Small intestine (tissue), 7 donors: ENCODE results near the gene PEMT. TPM values are rescaled to one million over a fixed set of nuclear protein-coding genes. Genes with fewer than 3 reads are reported as not detected.

Source experiments
- DNase-seq, 2 donors: peaks; one replicate each; pipeline versions ENCODE4 v3.0.0 to v3.0.0-alpha.2; 2013
- FAIRE-seq: peaks from 2 replicates; lab custom pipeline; 2012; peaks lifted over from hg19 to GRCh38; lab: Jason Lieb, UNC
- H3K27ac ChIP-seq, 3 donors: one replicate each; pipeline ENCODE4 v1.5.1; 2013; ENCODE audit warnings: low read length in 2 of 3, mild to moderate bottlenecking in 2 of 3, control low read depth in 1 of 3, inconsistent platforms in 1 of 3, low read depth in 1 of 3, moderate library complexity in 1 of 3
- H3K27me3 ChIP-seq, 3 donors: one replicate each; pipeline ENCODE4 v1.6.1; 2013; ENCODE audit warnings: low read length in 3 of 3, inconsistent platforms in 1 of 3; ENCODE audit not compliant: control insufficient read depth in 3 of 3, insufficient read depth in 3 of 3
- H3K36me3 ChIP-seq, 3 donors: one replicate each; pipeline ENCODE4 v1.6.1; 2013; ENCODE audit warnings: low read length in 3 of 3, inconsistent platforms in 1 of 3, low read depth in 1 of 3, mild to moderate bottlenecking in 1 of 3, moderate library complexity in 1 of 3; ENCODE audit not compliant: control insufficient read depth in 3 of 3, insufficient read depth in 2 of 3
- H3K4me1 ChIP-seq, 3 donors: one replicate each; pipeline ENCODE4 v1.6.1; 2013; ENCODE audit warnings: low read length in 2 of 3, inconsistent platforms in 1 of 3, low read depth in 1 of 3, mild to moderate bottlenecking in 1 of 3, moderate library complexity in 1 of 3; ENCODE audit not compliant: control insufficient read depth in 3 of 3, insufficient read depth in 2 of 3
- H3K4me3 ChIP-seq, 3 donors: one replicate each; pipeline ENCODE4 v1.5.1; 2013; ENCODE audit warnings: low read length in 3 of 3, control low read depth in 1 of 3, inconsistent platforms in 1 of 3, low read depth in 1 of 3, mild to moderate bottlenecking in 1 of 3, moderate library complexity in 1 of 3
- H3K9me3 ChIP-seq, 2 donors: one replicate each; pipeline ENCODE4 v1.6.1; 2013; ENCODE audit warnings: low read depth in 1 of 2, low read length in 1 of 2; ENCODE audit not compliant: control insufficient read depth in 2 of 2, insufficient read depth in 1 of 2
- WGBS, 3 donors: extraction: QIAGEN DNeasy Blood & Tissue Kit; methylation state at CpG; one replicate each; pipeline ENCODE4 v1.1.7; 2013; 5-methylcytosine and 5-hydroxymethylcytosine counted together
- polyA plus RNA-seq, 4 donors: library from polyadenylated mRNA; stranded (reverse) in 3 of 4; unstranded in 1 of 4; fragments of 200-250 nt in 3 of 4; fragments of 120-200 nt in 1 of 4; gene quantifications; one replicate each; pipeline versions ENCODE4 v1.2.1 to v1.2.3, GENCODE V29; 2013
- donor health status: healthy with polysubstance abuse.
- donor health status: control.
- donor health status: control.
- donor health status: Bipolar disorder and iron deficiency.
- donor health status: healthy.

The PEMT gene
- polyA plus RNA-seq, 4 donors, result 23.0 to 42.0 (median 32.8) TPM

- Histone ChIP-seq H3K4me1 (peaks cover 0 to 31% (median 5%) of the 10 kb centered on the region in 3 donors), H3K36me3 (peaks cover 0 to 19% (median 0%) of the 10 kb centered on the region in 3 donors), H3K4me3 (no peak overlapping the region), H3K27ac (peak overlapping the region in 2 of 3 donors; percentile 39 to 75), H3K27me3 (no peaks in the 10 kb centered on the region), H3K9me3 (no peaks in the 10 kb centered on the region)
- DNase-seq (peak; percentile 81 to 82), FAIRE-seq (no peak)
- WGBS, 3 donors, result 59 to 75% (median 70%) methylated on average over 8 of the region's 8 CpGs
Measured at GRCh38 chr17:17580662-17581470, 10.6 kb downstream of the PEMT start.

GRCh38 chr17:17579691-17580090 is 11.8 kb downstream of the PEMT start:
- H3K27ac ChIP-seq, result no peak overlapping the region
- WGBS, 3 donors, result 84 to 88% (median 84%) methylated on average over 8 of the region's 8 CpGs
- H3K4me1 ChIP-seq, result peaks cover 0 to 41% (median 5%) of the 10 kb centered on the region in 3 donors
- no peak overlapping the region for H3K4me3 ChIP-seq
- H3K9me3 ChIP-seq, result no peaks in the 10 kb centered on the region
- peaks cover 0 to 28% (median 0%) of the 10 kb centered on the region in 3 donors for H3K36me3 ChIP-seq
- H3K27me3 ChIP-seq, result no peaks in the 10 kb centered on the region
- no peak for DNase-seq
- no peak for FAIRE-seq

DNA sequence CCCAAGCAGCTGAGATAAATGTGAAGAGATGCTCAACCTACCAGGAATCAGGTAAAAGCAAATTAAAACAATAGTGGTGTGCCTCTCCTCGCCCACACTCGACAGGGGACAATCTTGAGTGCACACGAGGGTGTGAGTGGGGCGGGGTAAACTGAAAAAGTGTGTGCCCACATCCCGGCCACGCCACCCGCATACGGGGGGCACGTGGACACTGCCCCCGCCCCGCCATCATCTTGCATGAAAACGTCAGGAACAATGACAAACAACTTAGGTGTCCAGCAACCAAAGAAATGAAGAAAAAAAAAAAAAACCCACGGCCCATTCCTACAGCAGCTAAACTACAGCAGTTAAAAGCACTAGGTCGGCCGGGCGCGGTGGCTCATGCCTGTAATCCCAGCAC is 14.1 kb downstream of the PEMT start:
- peaks cover 0 to 32% (median 0%) of the 10 kb centered on the region in 3 donors for H3K36me3 ChIP-seq
- H3K27ac ChIP-seq, result no peak overlapping the region
- H3K4me1 ChIP-seq, result peaks cover 0 to 41% (median 5%) of the 10 kb centered on the region in 3 donors
- WGBS, 3 donors, result 85 to 90% (median 89%) methylated on average over 17 of the region's 17 CpGs
- FAIRE-seq (no peak), DNase-seq (no peak)
- no peaks in the 10 kb centered on the region for H3K27me3 ChIP-seq
- no peak overlapping the region for H3K4me3 ChIP-seq
- no peaks in the 10 kb centered on the region for H3K9me3 ChIP-seq

GRCh38 chr17:17576772-17577234 is 14.7 kb downstream of the PEMT start:
- FAIRE-seq (no peak), DNase-seq (no peak)
- H3K4me3 ChIP-seq, result no peak overlapping the region
- H3K9me3 ChIP-seq, result no peaks in the 10 kb centered on the region
- H3K27ac ChIP-seq, result no peak overlapping the region
- H3K4me1 ChIP-seq, result peaks cover 0 to 43% (median 5%) of the 10 kb centered on the region in 3 donors
- no peaks in the 10 kb centered on the region for H3K27me3 ChIP-seq
- peaks cover 0 to 37% (median 0%) of the 10 kb centered on the region in 3 donors for H3K36me3 ChIP-seq
- 91 to 97% (median 95%) methylated on average over 13 of the region's 13 CpGs for WGBS, 3 donors

DNA sequence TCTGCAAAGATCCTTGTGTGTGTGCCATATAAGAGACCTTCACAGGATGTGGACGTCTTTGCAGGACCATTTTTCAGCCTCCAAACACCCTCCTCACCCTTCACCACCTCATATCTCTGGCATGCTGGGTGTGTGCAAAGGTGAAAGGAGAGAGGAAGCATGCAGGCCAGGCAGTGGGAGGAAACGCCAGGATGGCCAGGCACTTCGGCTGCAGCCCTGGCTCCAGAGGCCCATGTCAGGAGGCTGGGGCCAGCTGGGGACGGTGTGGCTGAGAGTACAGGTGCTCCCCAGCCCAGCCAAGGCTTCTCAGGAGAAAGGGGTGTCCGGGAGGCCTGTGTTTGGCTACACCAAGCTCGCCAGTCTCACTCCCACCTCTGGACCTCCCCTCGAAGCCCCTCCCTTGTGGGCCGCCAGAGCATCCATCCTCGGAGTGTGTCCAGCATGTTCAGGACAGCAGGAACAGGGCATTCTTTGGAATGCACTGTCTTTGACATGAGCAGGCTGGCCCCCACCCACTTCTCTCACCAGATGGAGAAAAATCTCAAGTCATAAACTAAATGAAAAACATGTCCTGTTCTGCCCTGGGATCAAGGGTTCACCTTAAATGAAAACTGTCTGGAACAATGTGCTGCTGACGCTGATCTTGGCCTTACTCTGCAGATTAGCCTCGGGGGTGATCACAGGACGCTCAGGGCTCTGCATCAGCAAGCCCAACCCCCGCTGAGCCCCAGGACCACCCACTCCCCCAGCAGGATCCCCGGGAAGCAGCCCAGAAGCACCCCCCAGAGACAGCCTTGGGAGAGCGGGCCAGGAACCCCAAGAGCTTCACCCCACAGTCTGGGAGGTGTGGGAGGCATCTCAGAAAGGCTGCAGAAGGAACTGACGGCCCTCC is 15.9 kb downstream of the PEMT start:
- FAIRE-seq (no peak), DNase-seq (peak; percentile 61 to 74)
- Histone ChIP-seq H3K4me1 (peaks cover 0 to 44% (median 5%) of the 10 kb centered on the region in 3 donors), H3K27me3 (no peaks in the 10 kb centered on the region), H3K4me3 (no peak overlapping the region), H3K27ac (peak overlapping the region in 2 of 3 donors; percentile 61 to 72), H3K36me3 (peaks cover 0 to 38% (median 0%) of the 10 kb centered on the region in 3 donors), H3K9me3 (no peaks in the 10 kb centered on the region)
- WGBS, 3 donors, result 31 to 70% (median 55%) methylated on average over 16 of the region's 16 CpGs

DNA sequence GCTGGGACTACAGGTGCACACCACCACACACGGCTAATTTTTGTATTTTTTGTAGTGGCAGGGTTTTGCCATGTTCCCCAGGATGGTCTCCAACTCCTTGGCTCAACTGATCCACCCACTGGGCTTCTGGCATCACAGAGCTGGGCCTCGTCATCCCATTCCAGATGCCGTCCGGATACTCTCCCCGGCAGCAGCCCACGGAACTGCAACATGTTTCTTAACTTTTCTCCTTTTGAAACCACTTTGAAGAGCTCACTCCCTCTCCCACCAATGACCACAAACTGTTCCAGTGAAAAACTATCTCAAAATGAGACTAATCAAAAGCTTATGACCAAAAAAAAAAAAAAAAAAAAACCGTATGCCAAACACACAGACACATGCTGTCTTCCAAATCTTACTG is 17.6 kb downstream of the PEMT start:
- no peak overlapping the region for H3K4me3 ChIP-seq
- DNase-seq (no peak), FAIRE-seq (no peak)
- H3K4me1 ChIP-seq, result peaks cover 0 to 53% (median 8%) of the 10 kb centered on the region in 3 donors
- H3K27ac ChIP-seq, result no peak overlapping the region
- peaks cover 0 to 47% (median 0%) of the 10 kb centered on the region in 3 donors for H3K36me3 ChIP-seq
- H3K27me3 ChIP-seq, result no peaks in the 10 kb centered on the region
- 91 to 93% (median 92%) methylated on average over 6 to 7 of the region's 7 CpGs for WGBS, 3 donors
- H3K9me3 ChIP-seq, result no peaks in the 10 kb centered on the region

- FAIRE-seq, result no peak
- Histone ChIP-seq H3K27ac (peak overlapping the region in 2 of 3 donors; percentile 81 to 97), H3K27me3 (no peaks in the 10 kb centered on the region), H3K9me3 (no peaks in the 10 kb centered on the region), H3K4me3 (no peak overlapping the region), H3K4me1 (peaks cover 0 to 57% (median 8%) of the 10 kb centered on the region in 3 donors), H3K36me3 (peaks cover 0 to 57% (median 0%) of the 10 kb centered on the region in 3 donors)
- 82 to 87% (median 84%) methylated on average over 15 of the region's 15 CpGs for WGBS, 3 donors
- peak in 1 of 2 donors; percentile 70 for DNase-seq
Measured at GRCh38 chr17:17572010-17572785, 19.3 kb downstream of the PEMT start.
